Progenitor cell of endocrine pancreas (in vitro differentiated cells): Measurements from ENCODE around the gene NDUFV3. TPM values are rescaled to one million over a fixed set of nuclear protein-coding genes. Genes with fewer than 3 reads are reported as not detected.

Experiments
- DNase-seq: peaks from one replicate; pipeline ENCODE4 v3.0.0; 2021; ENCODE audit warnings: low spot score; ENCODE audit not compliant: unreplicated experiment
- H3K27ac Mint-ChIP-seq: 2 replicates; pipeline ENCODE4 v1.8.0; 2021; ENCODE audit warnings: mild to moderate bottlenecking, moderate library complexity, mixed read lengths
- H3K27me3 Mint-ChIP-seq: 2 replicates; pipeline ENCODE4 v1.8.0; 2021; ENCODE audit warnings: mixed read lengths
- H3K36me3 Mint-ChIP-seq: 2 replicates; pipeline ENCODE4 v1.8.0; 2022; ENCODE audit warnings: mixed read lengths; ENCODE audit not compliant: insufficient read depth
- H3K4me1 Mint-ChIP-seq: 2 replicates; pipeline ENCODE4 v1.8.0; 2021; ENCODE audit warnings: low read depth, mixed read lengths
- H3K4me3 Mint-ChIP-seq: 2 replicates; pipeline ENCODE4 v1.8.0; 2021; ENCODE audit warnings: low read depth, mild to moderate bottlenecking, moderate library complexity, mixed read lengths
- H3K9me3 Mint-ChIP-seq: 2 replicates; pipeline ENCODE4 v1.8.0; 2021; ENCODE audit warnings: low read depth, mixed read lengths
- CTCF ChIP-seq: fragments of 200-600 bp; sonication (generic); IDR thresholded peaks from one replicate; pipeline ENCODE4 v1.5.0; 2021; ENCODE audit warnings: antibody characterized with exemption, mild to moderate bottlenecking; ENCODE audit not compliant: unreplicated experiment
- total RNA-seq: library from RNA; stranded (reverse); gene quantifications from 2 replicates; pipeline ENCODE4 v1.2.1, GENCODE V29; 2021

The NDUFV3 gene
- total RNA-seq, 1 donor from 2014 or later: 31.2 TPM

- no peaks in the 10 kb centered on the region for H3K27me3 Mint-ChIP-seq
- H3K4me3 Mint-ChIP-seq: no peak overlapping the region
- no peaks in the 10 kb centered on the region for H3K9me3 Mint-ChIP-seq
- H3K4me1 Mint-ChIP-seq: no peaks in the 10 kb centered on the region
- H3K36me3 Mint-ChIP-seq: peaks cover 20% of the 10 kb centered on the region
- no peak for TF ChIP-seq CTCF
- no peak for DNase-seq
- no peak overlapping the region for H3K27ac Mint-ChIP-seq
Measured at GRCh38 chr21:42858185-42858847, 34.8 kb upstream of the NDUFV3 start.

DNA sequence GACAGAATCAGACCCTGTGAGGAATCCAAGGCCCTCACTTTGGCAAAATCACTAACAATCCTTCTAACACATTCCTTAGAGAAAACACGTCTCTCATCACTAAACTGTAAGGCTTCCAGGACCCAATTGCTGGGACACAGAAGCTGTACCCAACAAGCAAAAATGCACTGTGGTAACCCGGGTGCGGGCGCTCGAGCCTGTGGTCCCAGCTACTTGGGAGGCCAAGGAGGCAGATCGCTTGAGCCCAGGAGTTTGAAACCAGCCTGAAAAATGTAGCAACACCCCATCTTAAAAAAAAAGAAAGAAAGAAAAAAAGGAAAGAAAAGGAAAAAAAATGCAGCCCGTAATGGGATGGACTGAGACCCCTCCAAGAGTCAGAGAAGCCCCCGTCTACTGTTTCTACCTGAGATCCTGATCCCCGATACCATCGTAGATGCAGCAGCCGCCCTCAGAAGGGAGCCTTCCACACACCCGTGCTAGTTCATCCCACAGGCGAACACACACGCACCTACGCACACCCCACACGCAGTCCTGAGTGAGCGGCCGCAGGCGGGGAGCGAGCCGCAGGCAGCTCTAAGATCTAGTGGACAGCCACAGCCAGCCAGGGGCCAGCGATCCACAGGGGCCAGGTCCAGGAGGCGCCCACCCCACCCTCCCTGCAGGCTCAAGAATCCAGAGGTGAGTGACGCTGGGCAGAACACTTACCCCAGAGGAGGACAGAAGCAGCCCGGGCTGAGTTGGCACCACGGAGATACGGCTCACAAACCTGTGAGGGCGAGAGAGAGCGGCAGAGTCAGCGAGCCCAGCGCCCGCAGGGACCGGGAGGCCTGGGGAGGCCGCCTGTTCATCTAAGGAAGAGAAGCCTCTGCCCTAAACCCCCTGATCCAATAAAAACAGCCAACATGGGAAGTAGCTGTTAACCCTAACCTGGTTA is 33.9 kb upstream of the NDUFV3 start:
- no peaks in the 10 kb centered on the region for H3K27me3 Mint-ChIP-seq
- no peaks in the 10 kb centered on the region for H3K9me3 Mint-ChIP-seq
- H3K4me3 Mint-ChIP-seq: no peak overlapping the region
- no peak for TF ChIP-seq CTCF
- no peaks in the 10 kb centered on the region for H3K4me1 Mint-ChIP-seq
- no peak overlapping the region for H3K27ac Mint-ChIP-seq
- DNase-seq: no peak
- peaks cover 20% of the 10 kb centered on the region for H3K36me3 Mint-ChIP-seq

- no peak overlapping the region for H3K27ac Mint-ChIP-seq
- H3K27me3 Mint-ChIP-seq: no peaks in the 10 kb centered on the region
- peaks cover 18% of the 10 kb centered on the region for H3K36me3 Mint-ChIP-seq
- no peak overlapping the region for H3K4me3 Mint-ChIP-seq
- no peaks in the 10 kb centered on the region for H3K4me1 Mint-ChIP-seq
- no peak for TF ChIP-seq CTCF
- no peak for DNase-seq
- no peaks in the 10 kb centered on the region for H3K9me3 Mint-ChIP-seq
Measured at GRCh38 chr21:42859891-42860230, 33.2 kb upstream of the NDUFV3 start.

DNA sequence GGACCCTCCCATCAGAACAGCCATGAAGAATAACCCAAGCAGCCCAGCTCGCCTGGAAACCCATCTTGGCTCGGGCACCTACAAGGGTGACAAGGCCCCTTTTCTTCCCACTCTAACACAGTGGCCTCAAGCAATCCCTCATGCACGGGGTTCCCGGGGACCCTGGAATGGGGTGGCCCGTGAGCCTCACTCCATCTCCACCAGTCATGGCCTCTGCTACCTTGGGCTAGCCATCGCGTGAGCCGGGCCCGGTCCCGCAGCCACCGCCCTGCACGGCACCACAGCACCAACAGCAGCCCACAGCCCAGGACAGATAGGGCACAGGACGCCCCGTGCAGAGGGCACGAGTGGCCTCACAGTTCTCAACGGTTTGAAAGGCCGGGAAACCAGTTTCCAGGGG is 32.8 kb upstream of the NDUFV3 start:
- Mint-ChIP-seq H3K27me3 (no peaks in the 10 kb centered on the region), H3K36me3 (peaks cover 18% of the 10 kb centered on the region), H3K4me1 (no peaks in the 10 kb centered on the region), H3K4me3 (no peak overlapping the region), H3K9me3 (no peaks in the 10 kb centered on the region), H3K27ac (no peak overlapping the region)
- TF ChIP-seq CTCF: no peak
- no peak for DNase-seq

DNA sequence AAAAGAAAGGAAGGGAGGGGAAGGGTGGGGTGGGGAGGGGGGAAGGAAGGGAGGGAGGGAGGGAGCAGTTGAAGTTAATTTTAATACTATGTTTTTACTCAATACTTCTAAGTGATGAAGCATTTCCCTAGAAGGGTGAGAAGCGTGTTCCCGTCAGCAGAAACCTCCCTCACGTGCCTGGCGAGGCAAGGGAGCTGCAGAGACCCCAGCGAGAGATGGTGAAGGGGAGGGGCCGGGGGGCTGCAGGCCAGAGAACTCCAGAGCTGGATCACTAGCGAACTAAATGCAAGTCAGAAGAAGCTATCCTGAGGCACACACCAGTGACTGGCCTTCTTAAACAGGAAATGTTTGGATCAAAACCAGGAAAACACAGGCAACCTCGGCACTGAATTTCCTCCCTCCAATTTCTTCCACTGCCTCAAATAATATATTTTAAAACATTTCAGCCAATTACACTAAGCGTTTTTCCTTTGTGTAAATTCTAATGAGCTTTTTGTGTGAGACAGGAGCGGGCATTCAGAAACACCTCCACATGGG is 31.7 kb upstream of the NDUFV3 start:
- Mint-ChIP-seq H3K4me1 (no peaks in the 10 kb centered on the region), H3K9me3 (no peaks in the 10 kb centered on the region), H3K27ac (no peak overlapping the region), H3K27me3 (no peaks in the 10 kb centered on the region), H3K4me3 (no peak overlapping the region), H3K36me3 (peaks cover 18% of the 10 kb centered on the region)
- TF ChIP-seq CTCF: no peak
- DNase-seq: no peak
